Stomach smooth muscle (tissue), 2 donors: ENCODE results near the gene NGDN.

ENCODE experiments used
- H3K27ac ChIP-seq: one replicate; pipeline ENCODE4 v1.7.0; 2013; ENCODE audit warnings: mild to moderate bottlenecking, low read length, inconsistent platforms
- H3K27me3 ChIP-seq, 2 donors: one replicate each; pipeline ENCODE4 v1.7.0; 2013; ENCODE audit warnings: low read length in 2 of 2; ENCODE audit not compliant: insufficient read depth in 2 of 2, control insufficient read depth in 1 of 2
- H3K36me3 ChIP-seq, 2 donors: one replicate each; pipeline ENCODE4 v1.7.0; 2013; ENCODE audit warnings: low read length in 2 of 2; ENCODE audit not compliant: control insufficient read depth in 2 of 2, insufficient read depth in 2 of 2
- H3K4me1 ChIP-seq: one replicate; pipeline ENCODE4 v1.7.0; 2013; ENCODE audit warnings: low read length; ENCODE audit not compliant: control insufficient read depth, insufficient read depth
- H3K4me3 ChIP-seq, 2 donors: one replicate each; pipeline ENCODE4 v1.7.0; 2013; ENCODE audit warnings: low read length in 2 of 2
- H3K9ac ChIP-seq, 2 donors: one replicate each; pipeline ENCODE4 v1.7.0; 2013; ENCODE audit warnings: low read length in 2 of 2, mild to moderate bottlenecking in 1 of 2
- H3K9me3 ChIP-seq, 2 donors: one replicate each; pipeline ENCODE4 v1.7.0; 2013; ENCODE audit warnings: low read length in 2 of 2; ENCODE audit not compliant: control insufficient read depth in 2 of 2
- donor health status: healthy.
- donor health status: Pancreatic carcinoma.

Gene NGDN

DNA sequence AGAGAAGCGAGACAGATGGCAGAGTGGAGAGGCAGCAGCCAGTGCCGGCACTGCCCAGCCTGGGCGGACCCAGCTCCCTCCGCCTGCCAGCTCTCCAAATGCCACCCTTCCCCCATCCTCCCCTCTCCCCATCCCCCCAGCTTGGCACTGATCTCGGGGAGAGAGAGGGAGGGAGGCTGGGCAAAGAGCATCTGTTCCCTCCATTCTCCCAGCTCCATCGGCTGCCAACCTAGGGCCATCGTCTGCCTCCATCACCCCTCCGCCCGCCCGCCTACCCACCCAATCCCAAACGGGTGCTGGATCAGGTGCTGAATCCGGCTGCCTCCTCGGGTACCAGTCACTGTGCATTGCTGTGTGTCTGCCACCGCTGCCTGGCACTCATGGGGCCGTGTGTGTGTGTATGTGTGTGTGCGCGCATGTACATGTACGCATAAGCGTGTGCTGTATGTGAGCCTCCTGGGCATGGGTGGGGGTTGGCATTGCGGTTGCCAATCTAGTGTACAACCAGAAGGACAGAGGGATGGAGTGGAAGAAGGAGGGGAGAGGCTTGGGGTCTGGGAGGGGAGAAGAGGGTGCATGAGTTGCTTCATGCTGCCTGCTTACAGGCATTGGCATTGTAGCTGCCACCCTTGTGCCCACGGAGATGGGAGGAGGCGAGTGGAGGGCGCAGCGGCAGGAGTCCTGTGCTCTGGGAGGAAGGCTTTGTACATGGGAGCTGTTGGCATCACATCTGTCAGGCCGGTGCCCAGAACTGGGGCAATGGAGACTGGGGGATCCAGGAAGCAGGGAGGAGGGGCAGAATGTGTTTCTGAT, 43.7 kb downstream of the NGDN start:
- H3K9ac ChIP-seq: no peak overlapping the region
- H3K36me3 ChIP-seq: peaks cover 0 to 3% of the 10 kb centered on the region in 2 donors
- H3K4me1 ChIP-seq: peaks cover 22% of the 10 kb centered on the region
- no peaks in the 10 kb centered on the region for H3K9me3 ChIP-seq
- H3K27ac ChIP-seq: peak overlapping the region; percentile 31
- peak overlapping the region in 1 of 2 donors; percentile 63 for H3K4me3 ChIP-seq
- H3K27me3 ChIP-seq: no peaks in the 10 kb centered on the region

GRCh38 chr14:23513818-23514643, 44.5 kb downstream of the NGDN start:
- Histone ChIP-seq H3K27ac (peak overlapping the region; percentile 31), H3K4me1 (peaks cover 22% of the 10 kb centered on the region), H3K27me3 (no peaks in the 10 kb centered on the region), H3K4me3 (no peak overlapping the region), H3K36me3 (peaks cover 0 to 3% of the 10 kb centered on the region in 2 donors), H3K9ac (no peak overlapping the region), H3K9me3 (no peaks in the 10 kb centered on the region)

- no peaks in the 10 kb centered on the region for H3K9me3 ChIP-seq
- no peak overlapping the region for H3K9ac ChIP-seq
- no peak overlapping the region for H3K27ac ChIP-seq
- peaks cover 22% of the 10 kb centered on the region for H3K4me1 ChIP-seq
- H3K4me3 ChIP-seq: no peak overlapping the region
- H3K36me3 ChIP-seq: peaks cover 0 to under 1% of the 10 kb centered on the region in 2 donors
- H3K27me3 ChIP-seq: no peaks in the 10 kb centered on the region
Measured at GRCh38 chr14:23514644-23514957, 45.1 kb downstream of the NGDN start.

DNA sequence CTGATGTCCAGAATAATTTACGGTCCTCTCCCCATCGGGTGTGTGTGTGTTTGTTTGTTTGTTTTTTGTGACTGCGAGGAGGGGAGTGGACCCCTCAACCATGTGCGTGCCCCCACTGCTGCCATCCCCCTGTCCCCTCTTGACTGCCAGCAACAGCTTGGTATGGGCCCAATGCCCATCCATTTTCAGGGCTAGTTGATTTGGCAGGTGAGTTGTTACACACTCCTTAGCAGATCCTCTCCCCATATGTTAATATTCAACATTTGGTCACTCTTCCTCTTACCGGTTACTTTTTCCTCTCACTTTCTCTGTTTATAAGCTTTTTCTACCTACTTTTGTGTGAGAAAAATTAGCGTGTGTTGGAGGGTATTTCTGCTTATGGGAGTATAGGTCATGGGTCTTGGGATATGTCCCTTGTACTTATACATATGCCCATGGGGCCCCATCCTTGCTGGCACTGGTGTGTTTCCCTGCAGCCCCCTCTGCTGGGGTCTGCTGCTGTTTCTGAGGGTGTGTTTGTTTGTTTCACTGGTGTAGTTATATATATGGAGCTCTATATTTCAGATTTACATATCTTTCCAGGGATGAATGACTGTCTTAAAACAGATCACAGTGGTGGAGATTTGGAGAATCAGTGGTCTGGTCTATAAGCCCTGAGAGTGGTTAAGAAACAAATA, 48.3 kb downstream of the NGDN start:
- Histone ChIP-seq H3K9ac (no peak overlapping the region), H3K9me3 (no peaks in the 10 kb centered on the region), H3K27ac (no peak overlapping the region), H3K4me1 (peaks cover 19% of the 10 kb centered on the region), H3K36me3 (no peaks in the 10 kb centered on the region), H3K4me3 (no peak overlapping the region), H3K27me3 (no peaks in the 10 kb centered on the region)

DNA sequence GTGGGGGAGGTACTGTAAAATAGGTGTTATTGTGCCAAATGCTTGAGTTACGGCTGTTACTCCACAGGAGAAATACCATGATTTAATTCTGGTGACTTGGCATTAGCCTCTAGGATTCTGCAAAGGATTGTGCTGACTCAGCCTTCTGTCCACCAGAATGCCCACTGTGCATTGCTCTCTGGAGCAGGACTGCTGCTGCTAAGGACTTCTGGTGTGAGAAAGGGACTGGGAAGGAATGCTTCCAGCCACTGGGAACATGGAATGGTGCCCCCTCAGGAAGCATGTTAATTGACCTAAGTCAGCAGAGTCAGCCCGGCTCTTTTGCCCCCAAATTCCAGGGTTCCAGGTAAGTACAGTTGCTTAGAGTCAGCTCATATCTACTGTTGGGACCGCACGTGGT, 49.2 kb downstream of the NGDN start:
- peaks cover 12% of the 10 kb centered on the region for H3K4me1 ChIP-seq
- H3K36me3 ChIP-seq: no peaks in the 10 kb centered on the region
- H3K27me3 ChIP-seq: no peaks in the 10 kb centered on the region
- H3K27ac ChIP-seq: no peak overlapping the region
- H3K9me3 ChIP-seq: no peaks in the 10 kb centered on the region
- H3K9ac ChIP-seq: no peak overlapping the region
- H3K4me3 ChIP-seq: no peak overlapping the region

DNA sequence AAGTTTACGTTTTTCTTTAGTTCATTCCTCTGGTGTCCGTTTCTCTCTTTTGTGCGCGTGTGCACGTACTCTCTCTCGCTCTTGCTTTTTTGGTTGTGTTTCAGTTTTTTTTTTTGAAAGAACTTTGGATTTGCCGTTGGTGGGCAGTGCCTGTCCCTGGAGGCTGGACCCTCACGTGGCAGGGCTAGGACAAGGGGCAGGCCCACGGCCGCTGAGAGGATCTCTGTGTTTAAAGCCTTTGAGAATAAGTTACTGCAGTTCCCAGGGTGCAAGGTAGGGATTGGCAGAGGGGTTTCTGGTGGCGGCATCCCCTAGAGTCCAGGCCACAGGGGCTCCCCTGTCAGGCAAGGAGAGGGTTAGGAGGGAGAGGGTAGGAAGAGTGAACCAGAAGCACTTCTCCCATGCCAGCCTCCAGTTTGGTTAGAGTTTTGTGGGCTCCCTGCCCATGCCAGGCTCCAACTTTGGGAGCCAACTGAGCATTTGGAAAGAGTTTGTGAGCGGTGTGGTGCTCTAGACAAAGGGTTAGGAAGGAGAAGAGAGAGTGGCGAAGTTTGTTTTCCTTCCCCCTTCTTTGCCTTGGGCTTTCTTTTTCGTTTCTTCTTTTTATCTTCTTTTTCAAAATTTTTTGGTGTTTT, 51.5 kb downstream of the NGDN start:
- H3K36me3 ChIP-seq: no peaks in the 10 kb centered on the region
- H3K9me3 ChIP-seq: no peaks in the 10 kb centered on the region
- H3K27me3 ChIP-seq: no peaks in the 10 kb centered on the region
- H3K4me1 ChIP-seq: no peaks in the 10 kb centered on the region
- no peak overlapping the region for H3K4me3 ChIP-seq
- no peak overlapping the region for H3K27ac ChIP-seq
- H3K9ac ChIP-seq: no peak overlapping the region

- H3K4me3 ChIP-seq: no peak overlapping the region
- H3K4me1 ChIP-seq: no peaks in the 10 kb centered on the region
- no peaks in the 10 kb centered on the region for H3K36me3 ChIP-seq
- H3K27me3 ChIP-seq: no peaks in the 10 kb centered on the region
- no peaks in the 10 kb centered on the region for H3K9me3 ChIP-seq
- no peak overlapping the region for H3K9ac ChIP-seq
- H3K27ac ChIP-seq: no peak overlapping the region
Measured at GRCh38 chr14:23521785-23522640, 52.5 kb downstream of the NGDN start.

GRCh38 chr14:23522643-23523198, 53.2 kb downstream of the NGDN start:
- no peaks in the 10 kb centered on the region for H3K4me1 ChIP-seq
- no peak overlapping the region for H3K4me3 ChIP-seq
- no peak overlapping the region for H3K27ac ChIP-seq
- H3K27me3 ChIP-seq: no peaks in the 10 kb centered on the region
- no peaks in the 10 kb centered on the region for H3K36me3 ChIP-seq
- H3K9ac ChIP-seq: no peak overlapping the region
- no peaks in the 10 kb centered on the region for H3K9me3 ChIP-seq

GRCh38 chr14:23523229-23524016, 53.9 kb downstream of the NGDN start:
- Histone ChIP-seq H3K9ac (no peak overlapping the region), H3K27ac (no peak overlapping the region), H3K36me3 (no peaks in the 10 kb centered on the region), H3K27me3 (no peaks in the 10 kb centered on the region), H3K4me3 (no peak overlapping the region), H3K4me1 (no peaks in the 10 kb centered on the region), H3K9me3 (no peaks in the 10 kb centered on the region)
